HEK293 (cell line): ENCODE measurements around the gene FXYD5.

Experiments
- BCL11A ChIP-seq: fragments of 450-650 bp; formaldehyde crosslinking; IDR thresholded peaks from 2 replicates; pipeline ENCODE4 v1.5.1; 2016; ENCODE audit warnings: low read depth, missing biosample characterization, missing genetic modification characterization
- GFI1B ChIP-seq: fragments of 450-650 bp; formaldehyde crosslinking; IDR thresholded peaks from 2 replicates; pipeline ENCODE4 v1.5.1; 2016; ENCODE audit warnings: missing biosample characterization, missing genetic modification characterization
- IKZF3 ChIP-seq: fragments of 450-650 bp; IDR thresholded peaks from 2 replicates; pipeline ENCODE4 v1.5.0; 2018; ENCODE audit warnings: missing biosample characterization, mild to moderate bottlenecking, missing genetic modification characterization, moderate library complexity
- KLF16 ChIP-seq: fragments of 450-650 bp; formaldehyde crosslinking; IDR thresholded peaks from 2 replicates; pipeline ENCODE4 v1.5.1; 2017; ENCODE audit warnings: missing biosample characterization, missing genetic modification characterization
- KLF8 ChIP-seq: fragments of 450-650 bp; formaldehyde crosslinking; IDR thresholded peaks from 2 replicates; pipeline ENCODE4 v1.5.1; 2016; ENCODE audit warnings: missing biosample characterization, missing genetic modification characterization
- YY1 ChIP-seq: fragments of 450-650 bp; formaldehyde crosslinking; IDR thresholded peaks from 2 replicates; pipeline ENCODE4 v1.5.1; 2018; ENCODE audit warnings: missing biosample characterization, missing genetic modification characterization
- ZBTB1 ChIP-seq: fragments of 450-650 bp; formaldehyde crosslinking; IDR thresholded peaks from 2 replicates; pipeline ENCODE4 v1.5.1; 2016; ENCODE audit warnings: missing biosample characterization, missing genetic modification characterization
- ZNF114 ChIP-seq: fragments of 450-650 bp; formaldehyde crosslinking; IDR thresholded peaks from 2 replicates; pipeline ENCODE4 v1.5.0; 2017; ENCODE audit warnings: missing biosample characterization, missing genetic modification characterization
- ZNF169 ChIP-seq: fragments of 450-650 bp; formaldehyde crosslinking; IDR thresholded peaks from 2 replicates; pipeline ENCODE4 v1.5.1; 2016; ENCODE audit warnings: missing biosample characterization, missing genetic modification characterization
- ZNF202 ChIP-seq: fragments of 450-650 bp; formaldehyde crosslinking; IDR thresholded peaks from 2 replicates; pipeline ENCODE4 v1.5.1; 2016; ENCODE audit warnings: missing biosample characterization, missing genetic modification characterization, borderline replicate concordance
- ZNF23 ChIP-seq: fragments of 450-650 bp; formaldehyde crosslinking; IDR thresholded peaks from 2 replicates; pipeline ENCODE4 v1.5.1; 2016; ENCODE audit warnings: missing biosample characterization, missing genetic modification characterization, borderline replicate concordance
- ZNF341 ChIP-seq: fragments of 450-650 bp; formaldehyde crosslinking; IDR thresholded peaks from 2 replicates; pipeline ENCODE4; 2016; ENCODE audit warnings: low read depth, missing biosample characterization, missing genetic modification characterization
- ZNF404 ChIP-seq: fragments of 450-650 bp; formaldehyde crosslinking; IDR thresholded peaks from 2 replicates; pipeline ENCODE4 v1.5.1; 2017; ENCODE audit warnings: missing biosample characterization, missing genetic modification characterization
- ZNF426 ChIP-seq: fragments of 450-650 bp; formaldehyde crosslinking; IDR thresholded peaks from 2 replicates; pipeline ENCODE4 v1.5.1; 2017; ENCODE audit warnings: missing biosample characterization, missing genetic modification characterization, mild to moderate bottlenecking, inconsistent platforms, moderate library complexity
- ZNF501 ChIP-seq: fragments of 450-650 bp; formaldehyde crosslinking; IDR thresholded peaks from 2 replicates; pipeline ENCODE4 v1.5.1; 2016; ENCODE audit warnings: missing biosample characterization, missing genetic modification characterization
- ZNF571 ChIP-seq: fragments of 450-650 bp; formaldehyde crosslinking; IDR thresholded peaks from 2 replicates; pipeline ENCODE4 v1.5.0; 2017; ENCODE audit warnings: missing biosample characterization, missing genetic modification characterization
- ZNF610 ChIP-seq: fragments of 450-650 bp; formaldehyde crosslinking; IDR thresholded peaks from 2 replicates; pipeline ENCODE4 v1.5.1; 2016; ENCODE audit warnings: missing biosample characterization, missing genetic modification characterization, borderline replicate concordance
- ZNF660 ChIP-seq: fragments of 450-650 bp; IDR thresholded peaks from 2 replicates; pipeline ENCODE4 v1.5.1; 2018; ENCODE audit warnings: missing biosample characterization, mild to moderate bottlenecking, missing genetic modification characterization
- ZNF707 ChIP-seq: fragments of 450-650 bp; formaldehyde crosslinking; IDR thresholded peaks from 2 replicates; pipeline ENCODE4 v1.5.1; 2016; ENCODE audit warnings: missing biosample characterization, missing genetic modification characterization
- ZNF837 ChIP-seq: fragments of 450-650 bp; formaldehyde crosslinking; IDR thresholded peaks from 2 replicates; pipeline ENCODE4 v1.5.1; 2016; ENCODE audit warnings: missing biosample characterization, missing genetic modification characterization
- TF ChIP-seq, protein P1 (sequence below): fragments of 450-650 bp; formaldehyde crosslinking; IDR thresholded peaks from 2 replicates; pipeline ENCODE4 v1.5.1; 2016; ENCODE audit warnings: missing biosample characterization, missing genetic modification characterization
- TF ChIP-seq, protein P2 (sequence below): fragments of 450-650 bp; IDR thresholded peaks from 2 replicates; pipeline ENCODE4 v1.5.1; 2018; ENCODE audit warnings: missing biosample characterization, mild to moderate bottlenecking, missing genetic modification characterization
- TF ChIP-seq, protein P3 (sequence below): fragments of 450-650 bp; formaldehyde crosslinking; IDR thresholded peaks from 2 replicates; pipeline ENCODE4 v1.5.1; 2017; ENCODE audit warnings: missing biosample characterization, missing genetic modification characterization
- TF ChIP-seq, protein P4 (sequence below): fragments of 450-650 bp; formaldehyde crosslinking; IDR thresholded peaks from 2 replicates; pipeline ENCODE4 v1.5.1; 2016; ENCODE audit warnings: missing biosample characterization, missing genetic modification characterization
- TF ChIP-seq, protein P5 (sequence below): fragments of 450-650 bp; formaldehyde crosslinking; IDR thresholded peaks from 2 replicates; pipeline ENCODE4 v1.5.1; 2016; ENCODE audit warnings: missing biosample characterization, missing genetic modification characterization
- TF ChIP-seq, protein P6 (sequence below): fragments of 450-650 bp; formaldehyde crosslinking; IDR thresholded peaks from 2 replicates; pipeline ENCODE4 v1.5.1; 2016; ENCODE audit warnings: missing biosample characterization, missing genetic modification characterization, low read depth
- TF ChIP-seq, protein P7 (sequence below): fragments of 450-650 bp; formaldehyde crosslinking; IDR thresholded peaks from 2 replicates; pipeline ENCODE4 v1.5.1; 2017; ENCODE audit warnings: missing biosample characterization, missing genetic modification characterization

The FXYD5 gene

DNA sequence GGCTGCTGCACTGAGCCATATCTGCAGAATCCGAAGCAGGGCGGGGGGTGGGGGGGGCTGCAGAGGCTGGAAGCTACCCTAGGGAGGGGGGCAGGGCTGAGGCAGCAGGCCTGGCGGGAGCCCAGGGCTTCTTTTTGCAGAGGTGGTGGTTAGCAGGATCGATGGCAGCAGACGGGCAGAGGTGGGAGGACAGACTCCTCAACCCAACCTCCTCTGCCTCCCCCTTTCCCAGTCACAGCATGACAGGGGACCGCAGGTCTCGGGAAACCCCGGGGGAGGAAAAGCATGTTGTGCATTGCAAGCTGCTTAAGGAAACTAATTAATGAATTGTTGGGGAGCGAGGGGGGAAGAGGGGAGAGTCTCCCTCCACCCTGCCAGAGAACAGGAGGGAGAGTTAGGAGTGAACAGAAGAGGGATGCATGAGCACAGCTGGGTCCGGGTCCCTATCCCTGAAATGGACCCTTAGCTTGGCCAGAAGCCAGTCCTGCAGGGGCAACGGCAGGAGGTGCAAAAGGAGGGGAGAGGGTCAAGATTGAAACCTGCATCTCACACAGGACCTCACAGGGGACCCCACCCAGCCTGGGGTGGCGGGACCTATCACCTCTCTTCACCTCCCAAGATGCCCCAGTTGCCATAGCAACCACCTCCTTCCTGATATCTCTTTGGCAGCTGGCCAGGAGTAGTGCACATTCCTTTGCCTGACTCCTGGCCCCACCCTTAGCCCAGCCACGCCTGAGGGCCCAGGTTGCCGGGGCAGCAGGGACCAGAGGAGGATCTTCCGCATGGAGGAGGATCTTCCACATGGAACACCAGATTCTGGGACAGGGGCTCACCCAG is 9.7 kb upstream of the FXYD5 start (continued):
- TF ChIP-seq, protein P1, sequence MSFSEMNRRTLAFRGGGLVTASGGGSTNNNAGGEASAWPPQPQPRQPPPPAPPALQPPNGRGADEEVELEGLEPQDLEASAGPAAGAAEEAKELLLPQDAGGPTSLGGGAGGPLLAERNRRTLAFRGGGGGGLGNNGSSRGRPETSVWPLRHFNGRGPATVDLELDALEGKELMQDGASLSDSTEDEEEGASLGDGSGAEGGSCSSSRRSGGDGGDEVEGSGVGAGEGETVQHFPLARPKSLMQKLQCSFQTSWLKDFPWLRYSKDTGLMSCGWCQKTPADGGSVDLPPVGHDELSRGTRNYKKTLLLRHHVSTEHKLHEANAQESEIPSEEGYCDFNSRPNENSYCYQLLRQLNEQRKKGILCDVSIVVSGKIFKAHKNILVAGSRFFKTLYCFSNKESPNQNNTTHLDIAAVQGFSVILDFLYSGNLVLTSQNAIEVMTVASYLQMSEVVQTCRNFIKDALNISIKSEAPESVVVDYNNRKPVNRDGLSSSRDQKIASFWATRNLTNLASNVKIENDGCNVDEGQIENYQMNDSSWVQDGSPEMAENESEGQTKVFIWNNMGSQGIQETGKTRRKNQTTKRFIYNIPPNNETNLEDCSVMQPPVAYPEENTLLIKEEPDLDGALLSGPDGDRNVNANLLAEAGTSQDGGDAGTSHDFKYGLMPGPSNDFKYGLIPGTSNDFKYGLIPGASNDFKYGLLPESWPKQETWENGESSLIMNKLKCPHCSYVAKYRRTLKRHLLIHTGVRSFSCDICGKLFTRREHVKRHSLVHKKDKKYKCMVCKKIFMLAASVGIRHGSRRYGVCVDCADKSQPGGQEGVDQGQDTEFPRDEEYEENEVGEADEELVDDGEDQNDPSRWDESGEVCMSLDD = peak; percentile 90
- TF ChIP-seq, protein P2, sequence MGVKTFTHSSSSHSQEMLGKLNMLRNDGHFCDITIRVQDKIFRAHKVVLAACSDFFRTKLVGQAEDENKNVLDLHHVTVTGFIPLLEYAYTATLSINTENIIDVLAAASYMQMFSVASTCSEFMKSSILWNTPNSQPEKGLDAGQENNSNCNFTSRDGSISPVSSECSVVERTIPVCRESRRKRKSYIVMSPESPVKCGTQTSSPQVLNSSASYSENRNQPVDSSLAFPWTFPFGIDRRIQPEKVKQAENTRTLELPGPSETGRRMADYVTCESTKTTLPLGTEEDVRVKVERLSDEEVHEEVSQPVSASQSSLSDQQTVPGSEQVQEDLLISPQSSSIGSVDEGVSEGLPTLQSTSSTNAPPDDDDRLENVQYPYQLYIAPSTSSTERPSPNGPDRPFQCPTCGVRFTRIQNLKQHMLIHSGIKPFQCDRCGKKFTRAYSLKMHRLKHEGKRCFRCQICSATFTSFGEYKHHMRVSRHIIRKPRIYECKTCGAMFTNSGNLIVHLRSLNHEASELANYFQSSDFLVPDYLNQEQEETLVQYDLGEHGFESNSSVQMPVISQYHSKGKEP = no peak; the same call in 1 of the 2 replicates
- TF ChIP-seq ZNF114 (tag by site-specific recombination) (no peak), ZNF169 (tag by site-specific recombination) (no peak), KLF16 (tag by site-specific recombination) (peak; percentile 33; the same call in 1 of the 2 replicates), IKZF3 (tag by site-specific recombination) (peak; percentile 87), ZNF610 (tag by site-specific recombination) (no peak), GFI1B (tag by site-specific recombination) (no peak), ZNF660 (tag by site-specific recombination) (peak; percentile 96), ZNF23 (tag by site-specific recombination) (peak; percentile 80; the same call in 1 of the 2 replicates), ZNF571 (tag by site-specific recombination) (no peak), ZBTB1 (tag by site-specific recombination) (no peak), ZNF202 (tag by site-specific recombination) (no peak), YY1 (tag by site-specific recombination) (no peak), ZNF837 (tag by site-specific recombination) (no peak), ZNF426 (tag by site-specific recombination) (no peak), ZNF707 (tag by site-specific recombination) (no peak), ZNF501 (no peak), BCL11A (tag by site-specific recombination) (peak; percentile 27; the same call in 1 of the 2 replicates), KLF8 (tag by site-specific recombination) (peak; percentile 21; the same call in 1 of the 2 replicates), ZNF341 (peak; percentile 80), ZNF404 (tag by site-specific recombination) (no peak)
- TF ChIP-seq, protein P3, sequence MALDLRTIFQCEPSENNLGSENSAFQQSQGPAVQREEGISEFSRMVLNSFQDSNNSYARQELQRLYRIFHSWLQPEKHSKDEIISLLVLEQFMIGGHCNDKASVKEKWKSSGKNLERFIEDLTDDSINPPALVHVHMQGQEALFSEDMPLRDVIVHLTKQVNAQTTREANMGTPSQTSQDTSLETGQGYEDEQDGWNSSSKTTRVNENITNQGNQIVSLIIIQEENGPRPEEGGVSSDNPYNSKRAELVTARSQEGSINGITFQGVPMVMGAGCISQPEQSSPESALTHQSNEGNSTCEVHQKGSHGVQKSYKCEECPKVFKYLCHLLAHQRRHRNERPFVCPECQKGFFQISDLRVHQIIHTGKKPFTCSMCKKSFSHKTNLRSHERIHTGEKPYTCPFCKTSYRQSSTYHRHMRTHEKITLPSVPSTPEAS (tag by site-specific recombination) = no peak
- TF ChIP-seq, protein P4, sequence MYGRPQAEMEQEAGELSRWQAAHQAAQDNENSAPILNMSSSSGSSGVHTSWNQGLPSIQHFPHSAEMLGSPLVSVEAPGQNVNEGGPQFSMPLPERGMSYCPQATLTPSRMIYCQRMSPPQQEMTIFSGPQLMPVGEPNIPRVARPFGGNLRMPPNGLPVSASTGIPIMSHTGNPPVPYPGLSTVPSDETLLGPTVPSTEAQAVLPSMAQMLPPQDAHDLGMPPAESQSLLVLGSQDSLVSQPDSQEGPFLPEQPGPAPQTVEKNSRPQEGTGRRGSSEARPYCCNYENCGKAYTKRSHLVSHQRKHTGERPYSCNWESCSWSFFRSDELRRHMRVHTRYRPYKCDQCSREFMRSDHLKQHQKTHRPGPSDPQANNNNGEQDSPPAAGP (tag by site-specific recombination) = peak; percentile 86; the same call in 1 of the 2 replicates
- TF ChIP-seq, protein P5, sequence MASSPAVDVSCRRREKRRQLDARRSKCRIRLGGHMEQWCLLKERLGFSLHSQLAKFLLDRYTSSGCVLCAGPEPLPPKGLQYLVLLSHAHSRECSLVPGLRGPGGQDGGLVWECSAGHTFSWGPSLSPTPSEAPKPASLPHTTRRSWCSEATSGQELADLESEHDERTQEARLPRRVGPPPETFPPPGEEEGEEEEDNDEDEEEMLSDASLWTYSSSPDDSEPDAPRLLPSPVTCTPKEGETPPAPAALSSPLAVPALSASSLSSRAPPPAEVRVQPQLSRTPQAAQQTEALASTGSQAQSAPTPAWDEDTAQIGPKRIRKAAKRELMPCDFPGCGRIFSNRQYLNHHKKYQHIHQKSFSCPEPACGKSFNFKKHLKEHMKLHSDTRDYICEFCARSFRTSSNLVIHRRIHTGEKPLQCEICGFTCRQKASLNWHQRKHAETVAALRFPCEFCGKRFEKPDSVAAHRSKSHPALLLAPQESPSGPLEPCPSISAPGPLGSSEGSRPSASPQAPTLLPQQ (tag by site-specific recombination) = peak; percentile 91
- TF ChIP-seq, protein P6, sequence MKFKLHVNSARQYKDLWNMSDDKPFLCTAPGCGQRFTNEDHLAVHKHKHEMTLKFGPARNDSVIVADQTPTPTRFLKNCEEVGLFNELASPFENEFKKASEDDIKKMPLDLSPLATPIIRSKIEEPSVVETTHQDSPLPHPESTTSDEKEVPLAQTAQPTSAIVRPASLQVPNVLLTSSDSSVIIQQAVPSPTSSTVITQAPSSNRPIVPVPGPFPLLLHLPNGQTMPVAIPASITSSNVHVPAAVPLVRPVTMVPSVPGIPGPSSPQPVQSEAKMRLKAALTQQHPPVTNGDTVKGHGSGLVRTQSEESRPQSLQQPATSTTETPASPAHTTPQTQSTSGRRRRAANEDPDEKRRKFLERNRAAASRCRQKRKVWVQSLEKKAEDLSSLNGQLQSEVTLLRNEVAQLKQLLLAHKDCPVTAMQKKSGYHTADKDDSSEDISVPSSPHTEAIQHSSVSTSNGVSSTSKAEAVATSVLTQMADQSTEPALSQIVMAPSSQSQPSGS (tag by site-specific recombination) = no peak
- TF ChIP-seq, protein P7, sequence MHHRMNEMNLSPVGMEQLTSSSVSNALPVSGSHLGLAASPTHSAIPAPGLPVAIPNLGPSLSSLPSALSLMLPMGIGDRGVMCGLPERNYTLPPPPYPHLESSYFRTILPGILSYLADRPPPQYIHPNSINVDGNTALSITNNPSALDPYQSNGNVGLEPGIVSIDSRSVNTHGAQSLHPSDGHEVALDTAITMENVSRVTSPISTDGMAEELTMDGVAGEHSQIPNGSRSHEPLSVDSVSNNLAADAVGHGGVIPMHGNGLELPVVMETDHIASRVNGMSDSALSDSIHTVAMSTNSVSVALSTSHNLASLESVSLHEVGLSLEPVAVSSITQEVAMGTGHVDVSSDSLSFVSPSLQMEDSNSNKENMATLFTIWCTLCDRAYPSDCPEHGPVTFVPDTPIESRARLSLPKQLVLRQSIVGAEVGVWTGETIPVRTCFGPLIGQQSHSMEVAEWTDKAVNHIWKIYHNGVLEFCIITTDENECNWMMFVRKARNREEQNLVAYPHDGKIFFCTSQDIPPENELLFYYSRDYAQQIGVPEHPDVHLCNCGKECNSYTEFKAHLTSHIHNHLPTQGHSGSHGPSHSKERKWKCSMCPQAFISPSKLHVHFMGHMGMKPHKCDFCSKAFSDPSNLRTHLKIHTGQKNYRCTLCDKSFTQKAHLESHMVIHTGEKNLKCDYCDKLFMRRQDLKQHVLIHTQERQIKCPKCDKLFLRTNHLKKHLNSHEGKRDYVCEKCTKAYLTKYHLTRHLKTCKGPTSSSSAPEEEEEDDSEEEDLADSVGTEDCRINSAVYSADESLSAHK (tag by site-specific recombination) = no peak
